ENCODE measurements around the gene TMEM95. TPM values are rescaled to one million over a fixed set of nuclear protein-coding genes. Genes with fewer than 3 reads are reported as not detected.

Gene TMEM95, protein sequence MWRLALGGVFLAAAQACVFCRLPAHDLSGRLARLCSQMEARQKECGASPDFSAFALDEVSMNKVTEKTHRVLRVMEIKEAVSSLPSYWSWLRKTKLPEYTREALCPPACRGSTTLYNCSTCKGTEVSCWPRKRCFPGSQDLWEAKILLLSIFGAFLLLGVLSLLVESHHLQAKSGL
- total RNA-seq (2022; extraction: Qiagen RNA extraction; ENCODE audit: low read depth) = not detected in 5 replicates

DNA sequence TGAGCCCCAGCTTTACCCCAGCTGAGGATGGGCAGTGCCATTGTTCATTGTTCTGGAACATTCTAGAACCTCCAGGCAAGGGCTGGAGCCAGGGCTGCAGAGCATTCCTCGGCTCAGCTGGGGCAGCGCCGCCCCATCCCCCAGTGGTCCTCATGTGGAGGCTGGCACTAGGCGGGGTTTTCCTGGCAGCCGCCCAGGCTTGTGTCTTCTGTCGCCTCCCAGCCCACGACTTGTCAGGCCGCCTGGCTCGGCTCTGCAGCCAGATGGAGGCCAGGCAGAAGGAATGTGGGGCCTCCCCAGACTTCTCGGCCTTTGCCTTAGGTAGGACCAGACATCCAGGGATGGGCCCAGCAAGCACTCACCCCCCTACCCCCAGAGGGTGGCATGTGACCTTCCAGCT lies at the start of gene TMEM95:
Gene TMEM95, plus strand, starts transcription at position 104 of the 400 bp plus-strand sequence. Its CDS starts 49 bp downstream, at position 153.

DNA sequence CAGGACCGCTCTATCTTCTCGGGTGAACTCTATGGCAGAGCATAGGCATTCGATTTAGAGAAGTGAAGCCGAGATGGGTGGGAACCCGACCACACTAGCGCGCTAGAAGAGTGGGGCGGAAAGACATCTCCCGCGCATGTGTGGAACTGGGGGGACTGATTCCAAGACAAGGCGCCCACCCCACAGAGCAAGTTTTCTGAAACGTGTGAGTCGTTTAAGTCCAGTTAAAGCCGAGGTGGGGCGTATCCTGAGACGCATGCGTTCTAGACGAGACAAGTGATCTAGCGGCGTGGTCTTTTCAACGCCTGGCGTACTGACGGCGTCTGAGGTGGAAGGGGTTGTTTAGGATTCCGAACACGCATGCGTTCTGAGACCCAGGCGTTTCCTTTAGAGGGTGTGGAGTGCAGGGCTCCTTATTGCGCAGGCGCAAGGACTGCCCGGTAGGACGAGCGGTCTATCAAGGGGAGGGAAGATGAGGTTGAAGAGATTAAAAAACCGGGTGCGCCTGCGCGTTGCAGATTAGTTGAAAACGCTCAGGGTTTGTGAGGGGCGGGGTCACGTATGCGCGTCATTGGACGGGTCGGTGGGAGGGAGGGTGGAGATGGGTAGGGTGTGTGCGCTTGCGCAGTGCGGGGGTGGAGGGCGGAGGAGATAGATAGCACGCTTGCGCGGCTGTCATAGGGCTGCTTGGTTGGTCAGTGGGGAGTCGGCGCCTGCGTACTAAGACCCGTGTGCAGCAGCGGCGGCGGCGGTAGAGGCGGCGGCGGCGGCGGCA lies 47.9 kb upstream of the TMEM95 start, which contains the start of gene EIF5A:
Gene EIF5A, plus strand, starts transcription at position 718 of the 775 bp plus-strand sequence. CDS start 2,008 bp downstream, outside the sequence.

DNA sequence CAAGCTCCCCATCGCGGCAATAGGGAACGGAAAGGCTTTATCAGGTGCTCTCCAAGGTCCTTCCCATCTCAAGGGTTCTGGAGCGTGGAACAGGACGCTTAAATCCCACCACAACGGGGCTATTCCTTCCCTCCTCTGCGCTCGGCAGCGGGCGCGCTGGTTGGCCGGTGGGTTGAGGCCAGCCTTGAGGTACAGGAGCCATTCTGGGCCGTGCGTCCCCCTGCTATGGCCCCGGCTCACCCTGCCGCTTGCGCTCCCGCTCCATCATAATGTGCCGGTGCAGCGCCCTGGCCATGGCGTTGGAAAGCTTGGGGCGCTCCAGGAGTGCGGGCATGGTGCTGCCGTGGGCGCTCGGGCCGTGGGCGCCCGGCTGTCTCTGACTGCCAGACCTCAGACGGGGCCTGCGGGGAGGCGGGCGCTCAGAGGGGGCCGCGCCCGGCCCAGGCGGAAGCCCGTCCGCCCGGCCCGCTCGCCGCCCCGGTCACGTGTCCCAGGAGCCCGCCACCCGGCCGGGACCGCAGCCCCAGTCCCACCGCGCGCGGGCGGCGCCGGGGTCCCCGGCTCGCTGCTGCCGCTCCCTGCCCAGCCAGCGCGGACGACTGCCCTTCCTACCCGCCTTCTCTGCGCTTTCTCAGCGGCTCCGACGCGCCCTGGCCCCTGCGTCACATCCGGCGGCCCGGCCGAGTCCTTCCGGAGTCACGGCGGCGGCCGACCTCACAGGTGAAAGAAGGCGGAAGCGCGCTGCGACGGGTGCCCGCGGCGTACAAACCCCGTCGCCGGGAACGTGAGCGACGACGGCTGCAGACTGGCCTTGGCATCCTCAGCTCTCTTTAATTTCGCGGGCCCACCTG lies 40.0 kb upstream of the TMEM95 start, which contains the start of gene GPS2:
Gene GPS2, minus strand, starts transcription at position 642 of the 851 bp plus-strand sequence. Its CDS starts 308 bp downstream, at position 334.

DNA sequence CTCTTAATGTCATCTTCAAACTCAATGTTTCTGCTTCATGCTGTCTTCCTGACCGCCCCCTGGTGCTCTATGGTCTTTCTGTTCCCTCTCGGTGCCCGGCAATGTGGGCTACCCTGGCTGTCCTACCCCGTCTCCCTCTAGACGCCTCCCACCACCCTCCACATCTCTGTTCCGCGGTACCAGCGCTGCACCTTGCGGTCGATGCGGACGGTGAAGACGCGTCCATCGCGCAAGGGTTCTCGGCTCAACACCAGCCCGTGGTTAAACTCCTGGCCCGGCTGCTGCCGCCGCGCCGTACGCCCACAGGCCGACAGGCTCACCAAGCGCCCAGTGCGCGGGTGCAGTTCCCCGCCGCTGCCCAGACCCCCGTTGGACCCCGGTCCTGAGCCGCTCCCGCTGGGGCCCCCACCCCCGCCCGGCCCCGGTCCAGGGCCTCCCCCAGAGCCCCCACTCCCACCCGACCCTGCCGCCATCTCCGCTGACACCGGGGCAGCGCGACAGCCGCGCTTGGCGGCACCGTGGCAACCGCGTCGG lies 26.0 kb upstream of the TMEM95 start, which contains the start of gene NEURL4:
Gene NEURL4, minus strand, starts transcription at position 496 of the 534 bp plus-strand sequence. Its CDS starts 23 bp downstream, at position 473.

DNA sequence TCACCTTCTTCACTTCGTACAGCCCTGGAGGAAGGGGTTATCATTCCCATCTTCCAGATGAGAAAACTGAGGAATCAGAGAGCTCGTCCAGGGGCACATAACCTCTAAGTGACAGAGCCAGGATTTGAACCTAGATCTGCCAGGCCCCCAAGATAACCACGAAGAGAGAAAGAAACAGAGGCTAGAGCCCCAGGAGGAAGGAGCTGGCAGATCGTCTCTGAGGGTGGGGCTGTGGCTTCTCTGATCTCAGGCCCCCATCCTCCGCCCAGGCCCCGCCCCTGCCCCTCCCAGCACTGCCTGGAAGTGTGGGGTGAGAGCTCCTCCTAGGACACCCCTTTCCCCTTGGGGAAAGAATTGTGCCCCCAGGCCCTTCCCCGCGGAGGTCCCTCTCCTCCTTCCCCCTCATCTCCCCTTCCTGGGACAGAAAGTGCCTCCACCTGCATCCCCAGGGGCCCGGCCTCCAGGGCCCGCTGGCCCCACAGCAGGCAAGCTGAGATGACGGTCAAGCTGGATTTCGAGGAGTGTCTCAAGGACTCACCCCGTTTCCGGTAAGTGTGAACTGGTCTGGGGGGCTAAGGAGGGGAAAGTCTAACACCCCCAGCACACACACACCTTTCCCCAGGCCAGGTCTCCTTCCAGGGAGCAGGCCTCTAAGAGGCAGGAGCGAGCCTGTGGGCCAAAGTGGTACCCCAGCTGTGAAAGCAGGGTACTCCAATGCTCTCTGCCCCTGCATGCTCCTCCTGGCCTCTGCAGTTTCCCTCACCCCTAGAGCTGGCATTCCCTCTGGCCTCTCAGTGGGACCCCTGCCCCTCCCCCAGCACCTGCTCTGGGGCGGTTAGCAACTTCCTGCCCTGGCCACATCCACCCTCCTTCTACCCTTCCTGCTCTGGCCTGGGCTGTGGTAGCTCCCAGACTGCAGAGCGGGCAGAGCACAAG lies 18.4 kb upstream of the TMEM95 start, which contains the start of gene ACAP1:
Gene ACAP1, plus strand, starts transcription at position 290 of the 936 bp plus-strand sequence. Its CDS starts 206 bp downstream, at position 496.

DNA sequence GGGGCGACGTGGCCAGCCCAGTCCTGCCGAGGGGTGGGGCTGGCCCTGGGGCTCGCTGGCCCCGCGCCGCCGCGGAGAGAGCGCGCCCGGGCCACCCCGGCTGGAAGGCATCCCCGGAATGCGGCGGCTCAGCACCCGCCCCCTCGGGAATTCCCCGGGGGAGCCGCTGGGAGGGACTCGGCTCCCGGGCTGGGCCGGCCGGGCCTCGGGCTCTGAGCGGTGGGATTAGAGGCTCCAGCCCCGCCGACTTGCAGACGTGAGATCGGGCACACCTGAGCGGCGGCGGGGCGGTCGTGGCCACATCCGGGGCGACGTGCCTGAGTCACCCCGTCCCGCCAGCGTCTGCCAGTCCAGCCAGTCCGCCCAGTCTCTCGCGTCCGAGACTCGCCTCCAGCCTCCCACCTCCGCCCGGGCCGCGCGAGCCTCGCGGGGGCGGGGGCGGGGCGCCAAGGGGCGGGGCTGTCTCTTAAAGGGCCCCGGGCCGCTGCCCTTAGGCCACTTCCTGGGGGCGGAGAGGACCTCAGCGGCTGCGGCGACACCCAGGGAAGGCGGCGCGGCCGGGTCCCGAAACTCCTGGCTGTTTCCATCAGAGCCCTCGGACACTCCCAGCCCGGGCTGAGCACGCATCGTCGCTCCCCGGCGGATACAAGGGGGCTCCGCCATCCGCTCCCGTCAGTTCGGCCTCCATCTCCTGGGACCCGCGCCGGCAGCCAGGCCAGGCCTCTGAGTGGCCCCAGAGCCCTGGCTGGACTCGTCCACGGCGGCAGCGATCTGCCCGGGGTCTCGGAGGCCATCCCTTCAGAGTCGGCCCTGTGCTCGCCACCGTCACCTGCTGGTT lies 3.1 kb upstream of the TMEM95 start, which contains the start of gene KCTD11:
Gene KCTD11, plus strand, starts transcription at position 498 of the 838 bp plus-strand sequence.

DNA sequence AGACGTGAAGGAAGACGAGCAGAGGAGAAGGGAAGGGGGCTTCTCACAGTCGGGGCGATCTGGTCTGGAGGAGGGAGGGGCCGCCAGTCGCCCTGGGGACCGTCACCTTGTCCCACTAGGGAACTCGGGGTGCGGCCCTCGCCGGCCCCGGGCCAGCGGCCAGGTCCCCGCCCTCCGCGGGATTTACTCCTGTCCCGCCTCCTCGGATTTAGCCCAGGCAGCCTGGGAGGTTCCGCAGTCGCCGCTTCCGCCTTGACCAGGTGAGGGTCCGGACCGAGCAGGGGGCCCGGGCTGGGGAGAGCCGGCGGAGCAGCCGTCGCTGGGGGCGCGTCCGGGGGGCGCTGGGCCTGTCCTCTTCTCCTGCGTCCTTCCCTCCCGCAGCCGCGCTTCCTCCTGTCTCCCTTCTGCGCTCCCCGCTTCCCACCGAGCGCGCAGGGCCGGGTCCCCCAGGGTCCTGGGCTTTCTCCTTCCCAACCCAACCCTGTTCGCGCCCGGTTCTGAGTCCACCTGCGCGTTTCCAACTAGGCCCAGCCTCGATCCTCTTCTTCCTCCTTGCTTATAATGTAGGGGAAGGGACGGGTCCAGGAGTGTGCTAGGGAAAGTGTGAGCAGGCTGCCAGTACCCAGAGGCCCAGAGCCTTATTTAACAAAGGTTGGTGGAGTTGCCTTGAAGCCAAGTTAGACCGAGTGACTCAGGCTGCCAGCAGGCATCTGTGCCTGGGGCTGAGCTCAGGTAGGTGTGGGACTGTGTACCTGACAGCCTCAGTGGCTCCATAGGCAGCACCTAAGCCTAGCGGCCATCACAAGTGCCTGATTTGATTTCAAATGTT lies 26.1 kb downstream of the TMEM95 start, which contains the start of gene TNK1:
Gene TNK1, plus strand, starts transcription at position 235 of the 829 bp plus-strand sequence. CDS start 1,838 bp downstream, outside the sequence.

DNA sequence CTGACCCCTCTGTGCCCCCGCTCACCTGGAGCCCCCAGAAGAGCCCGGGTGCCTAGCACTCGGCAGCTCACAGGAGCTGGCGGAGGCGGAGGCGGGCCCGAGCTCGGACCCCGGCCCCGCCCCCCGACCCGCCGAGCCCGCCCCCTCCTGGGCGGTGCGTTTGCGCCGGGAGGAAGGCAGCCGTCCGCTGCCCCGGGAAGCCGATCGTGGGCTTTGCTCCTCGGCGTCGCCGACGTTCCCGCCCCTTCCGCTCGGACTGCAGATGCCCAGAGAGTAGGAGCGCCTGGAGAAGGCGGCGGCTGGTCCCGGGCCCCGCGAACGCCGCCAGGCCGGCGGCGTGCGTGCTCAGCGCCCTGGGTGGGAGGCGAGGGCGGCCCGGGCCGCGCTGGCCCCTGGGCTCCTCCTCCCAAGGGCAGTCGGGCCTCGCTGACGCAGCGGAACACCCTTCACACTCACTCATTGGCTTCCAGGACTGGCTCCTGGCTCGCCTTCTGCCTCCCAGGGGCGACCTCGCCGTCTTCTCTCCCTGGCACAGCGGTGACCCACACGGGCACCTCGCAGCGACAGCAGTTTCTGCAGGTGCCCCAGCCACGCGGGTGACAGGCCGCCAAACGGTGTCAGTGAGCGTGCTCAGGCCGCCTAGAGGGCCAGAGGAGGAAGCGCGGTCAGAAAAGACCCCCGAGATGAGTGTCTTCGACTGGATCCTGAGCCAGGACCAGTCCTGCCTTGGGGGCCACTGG lies 39.7 kb downstream of the TMEM95 start, which contains the start of gene PLSCR3:
Gene PLSCR3, minus strand, starts transcription at position 74 of the 740 bp plus-strand sequence. CDS start 415 bp downstream, outside the sequence.

DNA sequence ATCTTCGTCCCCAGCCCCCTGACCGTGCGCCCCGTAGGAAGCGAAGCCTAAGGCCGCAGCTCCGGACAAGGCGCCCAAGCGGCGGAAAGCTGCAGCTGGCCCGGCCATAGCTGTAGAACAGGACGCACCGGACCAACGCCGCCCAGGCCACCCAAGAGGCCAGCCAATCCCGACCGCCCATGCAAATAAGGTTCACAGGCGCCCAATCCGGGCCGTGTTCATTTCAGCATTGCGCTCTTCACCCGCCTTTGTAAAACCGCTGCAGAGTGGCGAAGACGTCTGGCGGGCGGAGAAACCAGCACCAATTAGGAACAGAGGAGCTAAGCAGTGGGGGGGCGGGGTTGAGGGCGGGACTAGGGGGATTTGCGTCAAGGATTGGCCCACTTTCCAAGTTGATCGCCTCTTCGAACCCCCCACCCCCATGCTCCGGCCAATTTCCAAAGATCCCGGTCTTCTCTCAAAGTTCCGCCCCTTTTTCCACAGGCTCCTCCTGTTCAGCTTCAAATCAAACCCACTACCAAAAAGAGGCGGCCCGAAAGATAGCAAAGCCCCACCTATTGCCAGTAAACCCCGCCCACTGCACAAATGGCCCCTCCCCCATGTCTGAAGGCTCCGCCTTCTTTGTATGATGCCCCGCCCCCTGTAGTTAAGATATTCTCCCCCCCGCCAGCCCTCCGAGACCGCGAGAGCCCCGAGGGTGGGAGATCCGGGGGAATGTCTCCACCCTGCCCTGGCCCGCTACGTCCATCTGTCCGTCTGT lies 49.2 kb downstream of the TMEM95 start, which contains the start of gene TMEM256:
Gene TMEM256, minus strand, starts transcription at position 121 of the 760 bp plus-strand sequence. Its CDS starts 13 bp downstream, at position 108.

Other genes with a start within 250 kb of the TMEM95 start
- 0.07 to 0.19 TPM in 2 of 5 replicates, not detected in the others for gene ASGR2, start 240.3 kb upstream of the TMEM95 start, total RNA-seq (2022; extraction: Qiagen RNA extraction; ENCODE audit: low read depth)
- 1.1 to 1.7 TPM (median 1.2 TPM) in 5 replicates for gene ASGR1, start 175.8 kb upstream of the TMEM95 start, total RNA-seq (2022; extraction: Qiagen RNA extraction; ENCODE audit: low read depth)
- 7.3 to 9.7 TPM (median 8.5 TPM) in 5 replicates for gene DLG4, start 135.3 kb upstream of the TMEM95 start, total RNA-seq (2022; extraction: Qiagen RNA extraction; ENCODE audit: low read depth)
- gene ACADVL, start 135.2 kb upstream of the TMEM95 start, total RNA-seq (2022; extraction: Qiagen RNA extraction; ENCODE audit: low read depth) = 339 to 466 TPM (median 425 TPM) in 5 replicates
- 31.4 to 43.0 TPM (median 35.3 TPM) in 5 replicates for gene DVL2, start 120.6 kb upstream of the TMEM95 start, total RNA-seq (2022; extraction: Qiagen RNA extraction; ENCODE audit: low read depth)
- gene PHF23, start 115.7 kb upstream of the TMEM95 start, total RNA-seq (2022; extraction: Qiagen RNA extraction; ENCODE audit: low read depth) = 90.3 to 102 TPM (median 93.3 TPM) in 5 replicates
- gene GABARAP, start 112.7 kb upstream of the TMEM95 start, total RNA-seq (2022; extraction: Qiagen RNA extraction; ENCODE audit: low read depth) = 605 to 729 TPM (median 704 TPM) in 5 replicates
- 208 to 246 TPM (median 226 TPM) in 5 replicates for gene CTDNEP1, start 103.4 kb upstream of the TMEM95 start, total RNA-seq (2022; extraction: Qiagen RNA extraction; ENCODE audit: low read depth)
- 116 to 129 TPM (median 124 TPM) in 5 replicates for gene ELP5, start 102.9 kb upstream of the TMEM95 start, total RNA-seq (2022; extraction: Qiagen RNA extraction; ENCODE audit: low read depth)
- 0.63 to 0.91 TPM (median 0.76 TPM) in 5 replicates for gene CLDN7, start 92.7 kb upstream of the TMEM95 start, total RNA-seq (2022; extraction: Qiagen RNA extraction; ENCODE audit: low read depth)
- 0.13 to 0.27 TPM (median 0.16 TPM) in 5 replicates for gene SLC2A4, start 73.4 kb upstream of the TMEM95 start, total RNA-seq (2022; extraction: Qiagen RNA extraction; ENCODE audit: low read depth)
- 0.40 to 0.60 TPM (median 0.53 TPM) in 5 replicates for gene YBX2, start 60.5 kb upstream of the TMEM95 start, total RNA-seq (2022; extraction: Qiagen RNA extraction; ENCODE audit: low read depth)
- gene EIF5A, start 47.5 kb upstream of the TMEM95 start, total RNA-seq (2022; extraction: Qiagen RNA extraction; ENCODE audit: low read depth) = 1,614 to 1,831 TPM (median 1,704 TPM) in 5 replicates
- gene GPS2, start 39.8 kb upstream of the TMEM95 start, total RNA-seq (2022; extraction: Qiagen RNA extraction; ENCODE audit: low read depth) = 75.1 to 106 TPM (median 95.2 TPM) in 5 replicates
- 27.1 to 33.9 TPM (median 31.9 TPM) in 5 replicates for gene NEURL4, start 25.8 kb upstream of the TMEM95 start, total RNA-seq (2022; extraction: Qiagen RNA extraction; ENCODE audit: low read depth)
- 3.9 to 7.6 TPM (median 4.2 TPM) in 5 replicates for gene ACAP1, start 18.6 kb upstream of the TMEM95 start, total RNA-seq (2022; extraction: Qiagen RNA extraction; ENCODE audit: low read depth)
- gene KCTD11, start 3.0 kb upstream of the TMEM95 start, total RNA-seq (2022; extraction: Qiagen RNA extraction; ENCODE audit: low read depth) = 12.5 to 15.9 TPM (median 13.7 TPM) in 5 replicates
- gene TNK1, start 25.9 kb downstream of the TMEM95 start, total RNA-seq (2022; extraction: Qiagen RNA extraction; ENCODE audit: low read depth) = 1.3 to 1.8 TPM (median 1.6 TPM) in 5 replicates
- gene PLSCR3, start 39.4 kb downstream of the TMEM95 start, total RNA-seq (2022; extraction: Qiagen RNA extraction; ENCODE audit: low read depth) = 34.1 to 39.8 TPM (median 34.4 TPM) in 5 replicates
- gene TMEM256, start 48.9 kb downstream of the TMEM95 start, total RNA-seq (2022; extraction: Qiagen RNA extraction; ENCODE audit: low read depth) = 181 to 226 TPM (median 200 TPM) in 5 replicates
- gene NLGN2, start 52.7 kb downstream of the TMEM95 start, total RNA-seq (2022; extraction: Qiagen RNA extraction; ENCODE audit: low read depth) = 15.4 to 21.5 TPM (median 18.0 TPM) in 5 replicates
- 0.08 TPM in 1 of 5 replicates, not detected in the others for gene SPEM1, start 65.2 kb downstream of the TMEM95 start, total RNA-seq (2022; extraction: Qiagen RNA extraction; ENCODE audit: low read depth)
- 0.07 TPM in 1 of 5 replicates, not detected in the others for gene SPEM2, start 70.5 kb downstream of the TMEM95 start, total RNA-seq (2022; extraction: Qiagen RNA extraction; ENCODE audit: low read depth)
- gene SPEM3, start 73.7 kb downstream of the TMEM95 start, total RNA-seq (2022; extraction: Qiagen RNA extraction; ENCODE audit: low read depth) = 0.03 TPM in 2 of 5 replicates, not detected in the others
- 10.3 to 13.9 TPM (median 12.1 TPM) in 5 replicates for gene TMEM102, start 80.3 kb downstream of the TMEM95 start, total RNA-seq (2022; extraction: Qiagen RNA extraction; ENCODE audit: low read depth)
- 0.86 to 1.3 TPM (median 1.1 TPM) in 5 replicates for gene FGF11, start 84.4 kb downstream of the TMEM95 start, total RNA-seq (2022; extraction: Qiagen RNA extraction; ENCODE audit: low read depth)
- gene CHRNB1, start 89.9 kb downstream of the TMEM95 start, total RNA-seq (2022; extraction: Qiagen RNA extraction; ENCODE audit: low read depth) = 5.4 to 7.8 TPM (median 7.1 TPM) in 5 replicates
- gene ZBTB4, start 124.5 kb downstream of the TMEM95 start, total RNA-seq (2022; extraction: Qiagen RNA extraction; ENCODE audit: low read depth) = 21.4 to 26.2 TPM (median 24.4 TPM) in 5 replicates
- gene SLC35G6, start 126.3 kb downstream of the TMEM95 start, total RNA-seq (2022; extraction: Qiagen RNA extraction; ENCODE audit: low read depth) = not detected in 5 replicates
- gene POLR2A, start 129.2 kb downstream of the TMEM95 start, total RNA-seq (2022; extraction: Qiagen RNA extraction; ENCODE audit: low read depth) = 69.1 to 95.1 TPM (median 80.5 TPM) in 5 replicates
- 8.4 to 13.8 TPM (median 11.7 TPM) in 5 replicates for gene TNFSF12, start 193.9 kb downstream of the TMEM95 start, total RNA-seq (2022; extraction: Qiagen RNA extraction; ENCODE audit: low read depth)
- gene TNFSF13, start 203.6 kb downstream of the TMEM95 start, total RNA-seq (2022; extraction: Qiagen RNA extraction; ENCODE audit: low read depth) = 0.53 to 0.94 TPM (median 0.70 TPM) in 5 replicates
- gene SENP3, start 206.8 kb downstream of the TMEM95 start, total RNA-seq (2022; extraction: Qiagen RNA extraction; ENCODE audit: low read depth) = 90.8 to 107 TPM (median 105 TPM) in 5 replicates
- 31.9 to 41.8 TPM (median 37.0 TPM) in 5 replicates for gene CD68, start 224.5 kb downstream of the TMEM95 start, total RNA-seq (2022; extraction: Qiagen RNA extraction; ENCODE audit: low read depth)
- gene MPDU1, start 228.7 kb downstream of the TMEM95 start, total RNA-seq (2022; extraction: Qiagen RNA extraction; ENCODE audit: low read depth) = 117 to 176 TPM (median 130 TPM) in 5 replicates
- 0.36 to 0.44 TPM (median 0.37 TPM) in 5 replicates for gene SOX15, start 234.9 kb downstream of the TMEM95 start, total RNA-seq (2022; extraction: Qiagen RNA extraction; ENCODE audit: low read depth)

All from A549 treated with DMSO at 1 μM for 4 hours (cell line).